WTC11 (cell line): ENCODE data around the gene ANKRD17. TPM values are rescaled to one million over a fixed set of nuclear protein-coding genes. Genes with fewer than 3 reads are reported as not detected.

ENCODE experiments used
- ATAC-seq: fragments of 200-7000 bp; cut with Tn5 transposase; 2 replicates; pipeline ENCODE4 v1.10.0; 2021; ENCODE audit warnings: mild to moderate bottlenecking, moderate library complexity
- CTCF ChIA-PET: fragments of 300-600 bp; sonication (Branson Sonifier 250); formaldehyde crosslinking; loops from one replicate; lab custom pipeline; 2021; ENCODE audit warnings: antibody characterized with exemption; lab: Charles Lee
- POLR2A ChIA-PET: fragments of 350-600 bp; sonication (Branson Sonifier 250); formaldehyde crosslinking; loops from one replicate; lab custom pipeline; 2021; ENCODE audit warnings: antibody characterized with exemption; lab: Charles Lee
- DNase-seq: peaks from one replicate; pipeline ENCODE4 v3.0.0; 2021; ENCODE audit warnings: low spot score
- H3K27ac Mint-ChIP-seq: 2 replicates; pipeline ENCODE4 v1.8.0; 2021; ENCODE audit warnings: mixed read lengths
- H3K27me3 Mint-ChIP-seq: 2 replicates; pipeline ENCODE4 v1.8.0; 2021; ENCODE audit warnings: low read depth, mild to moderate bottlenecking, moderate library complexity, mixed read lengths
- H3K36me3 Mint-ChIP-seq: 2 replicates; pipeline ENCODE4 v1.8.0; 2021; ENCODE audit warnings: mixed read lengths
- H3K4me1 Mint-ChIP-seq: 2 replicates; pipeline ENCODE4 v1.8.0; 2022; ENCODE audit warnings: mixed read lengths
- H3K4me3 Mint-ChIP-seq: 2 replicates; pipeline ENCODE4 v1.8.0; 2021; ENCODE audit warnings: mild to moderate bottlenecking, moderate library complexity, mixed read lengths
- H3K9me3 Mint-ChIP-seq: 2 replicates; pipeline ENCODE4 v1.8.0; 2021; ENCODE audit warnings: mixed read lengths
- ATF3 ChIP-seq: sonication (generic); formaldehyde crosslinking; conservative IDR thresholded peaks from 2 replicates; pipeline ENCODE4 v1.8.1; 2022; ENCODE audit warnings: mild to moderate bottlenecking, missing genetic modification reagents
- CREB1 ChIP-seq: sonication (generic); formaldehyde crosslinking; IDR thresholded peaks from 2 replicates; pipeline ENCODE4 v1.8.0; 2023; ENCODE audit warnings: mild to moderate bottlenecking, missing genetic modification reagents
- CREM ChIP-seq: sonication (generic); formaldehyde crosslinking; IDR thresholded peaks from 2 replicates; pipeline ENCODE4 v1.8.1; 2022; ENCODE audit warnings: mild to moderate bottlenecking, missing genetic modification reagents, moderate library complexity
- EMX1 ChIP-seq: fragments of 250-450 bp; sonication (Bioruptor Pico); IDR thresholded peaks from 2 replicates; pipeline ENCODE4 v1.8.0; 2021; ENCODE audit warnings: mild to moderate bottlenecking
- GABPB1 ChIP-seq: sonication (generic); formaldehyde crosslinking; IDR thresholded peaks from 2 replicates; pipeline ENCODE4 v1.8.1; 2023; ENCODE audit warnings: mild to moderate bottlenecking, missing genetic modification reagents
- HMGA2 ChIP-seq: fragments of 250-450 bp; sonication (Bioruptor Pico); IDR thresholded peaks from 2 replicates; pipeline ENCODE4 v1.4.0; 2021; ENCODE audit warnings: mild to moderate bottlenecking, moderate library complexity
- JUN ChIP-seq: sonication (generic); formaldehyde crosslinking; IDR thresholded peaks from 2 replicates; pipeline ENCODE4 v1.8.0; 2023; ENCODE audit warnings: mild to moderate bottlenecking, missing genetic modification reagents
- MXD4 ChIP-seq: fragments of 250-450 bp; sonication (Bioruptor Pico); IDR thresholded peaks from 2 replicates; pipeline ENCODE4 v1.8.0; 2021; ENCODE audit warnings: mild to moderate bottlenecking, moderate library complexity, borderline replicate concordance
- NFATC4 ChIP-seq: fragments of 250-450 bp; sonication (Bioruptor Pico); IDR thresholded peaks from 2 replicates; pipeline ENCODE4 v1.9.0; 2021; ENCODE audit warnings: mild to moderate bottlenecking
- NFYB ChIP-seq: sonication (generic); formaldehyde crosslinking; conservative IDR thresholded peaks from 2 replicates; pipeline ENCODE4 v1.8.0; 2022; ENCODE audit warnings: low read depth, missing genetic modification reagents
- RELA ChIP-seq: sonication (generic); formaldehyde crosslinking; IDR thresholded peaks from 2 replicates; pipeline ENCODE4 v1.8.1; 2022; ENCODE audit warnings: missing genetic modification reagents, mild to moderate bottlenecking, borderline replicate concordance
- SMAD4 ChIP-seq: sonication (generic); formaldehyde crosslinking; IDR thresholded peaks from 2 replicates; pipeline ENCODE4 v1.8.0; 2022; ENCODE audit warnings: mild to moderate bottlenecking, missing genetic modification reagents
- TP53 ChIP-seq: sonication (generic); formaldehyde crosslinking; IDR thresholded peaks from 2 replicates; pipeline ENCODE4 v1.8.1; 2023; ENCODE audit warnings: mild to moderate bottlenecking, missing genetic modification reagents
- ZBTB21 ChIP-seq: sonication (generic); formaldehyde crosslinking; IDR thresholded peaks from 2 replicates; pipeline ENCODE4 v1.8.1; 2023; ENCODE audit warnings: mild to moderate bottlenecking, missing genetic modification reagents, borderline replicate concordance
- ZNF219 ChIP-seq: sonication (generic); formaldehyde crosslinking; IDR thresholded peaks from 2 replicates; pipeline ENCODE4 v1.8.0; 2023; ENCODE audit warnings: missing genetic modification reagents, mild to moderate bottlenecking, borderline replicate concordance
- ZNF263 ChIP-seq: sonication (generic); formaldehyde crosslinking; IDR thresholded peaks from 2 replicates; pipeline ENCODE4 v1.8.1; 2022; ENCODE audit warnings: low read depth, mild to moderate bottlenecking, moderate library complexity, missing genetic modification reagents
- ZNF416 ChIP-seq: fragments of 250-450 bp; sonication (Bioruptor Pico); IDR thresholded peaks from 2 replicates; pipeline ENCODE4 v1.9.0; 2021; ENCODE audit warnings: mild to moderate bottlenecking, inconsistent platforms
- ZNF532 ChIP-seq: fragments of 250-450 bp; sonication (Bioruptor Pico); IDR thresholded peaks from 2 replicates; pipeline ENCODE4 v1.9.0; 2021; ENCODE audit warnings: mild to moderate bottlenecking, borderline replicate concordance
- total RNA-seq: library from RNA; stranded (reverse); gene quantifications from 3 replicates; pipeline ENCODE4 v1.2.3, GENCODE V29; 2021
- TF ChIP-seq, protein P1 (sequence below): sonication (generic); formaldehyde crosslinking; IDR thresholded peaks from 2 replicates; pipeline ENCODE4 v1.8.1; 2022; ENCODE audit warnings: missing genetic modification reagents, borderline replicate concordance
- TF ChIP-seq, protein P2 (sequence below): sonication (generic); formaldehyde crosslinking; IDR thresholded peaks from 2 replicates; pipeline ENCODE4 v1.8.1; 2023; ENCODE audit warnings: mild to moderate bottlenecking, missing genetic modification reagents, moderate library complexity

ANKRD17 gene
- total RNA-seq, 1 experiment from 2014 or later = 76.0 TPM

DNA sequence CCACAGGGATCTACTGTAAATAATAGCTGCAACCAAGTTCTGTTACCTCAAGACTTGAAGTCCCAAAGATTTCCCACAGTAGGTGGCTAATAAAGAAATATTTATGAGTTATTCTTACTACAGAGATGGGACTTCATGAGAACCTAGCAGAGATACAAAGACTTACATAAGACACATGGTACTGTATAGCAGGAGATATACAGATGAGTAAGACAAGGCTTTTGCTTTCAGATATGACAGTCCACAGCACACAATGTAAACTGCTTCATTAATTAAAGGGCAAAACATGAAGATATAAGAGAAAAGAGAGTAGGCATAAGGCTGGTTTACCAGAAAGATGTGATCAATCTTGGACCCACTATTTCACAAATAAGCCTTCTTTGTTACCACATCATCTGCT, 6.6 kb downstream of the ANKRD17 start:
- POLR2A ChIA-PET = no interaction called here
- Mint-ChIP-seq H3K27me3 (no peaks in the 10 kb centered on the region), H3K36me3 (peaks cover 13% of the 10 kb centered on the region; the same call in 1 of the 2 replicates), H3K4me1 (peaks cover 45% of the 10 kb centered on the region), H3K9me3 (no peaks in the 10 kb centered on the region), H3K27ac (peak overlapping the region; percentile 74), H3K4me3 (no peak overlapping the region)
- CTCF ChIA-PET = no interaction called here
- ATAC-seq = no peak
- TF ChIP-seq CREB1 (CRISPR knock-in tag) = no peak
- no peak for TF ChIP-seq RELA (CRISPR knock-in tag)
- no peak for TF ChIP-seq ZNF532
- TF ChIP-seq, protein P1, sequence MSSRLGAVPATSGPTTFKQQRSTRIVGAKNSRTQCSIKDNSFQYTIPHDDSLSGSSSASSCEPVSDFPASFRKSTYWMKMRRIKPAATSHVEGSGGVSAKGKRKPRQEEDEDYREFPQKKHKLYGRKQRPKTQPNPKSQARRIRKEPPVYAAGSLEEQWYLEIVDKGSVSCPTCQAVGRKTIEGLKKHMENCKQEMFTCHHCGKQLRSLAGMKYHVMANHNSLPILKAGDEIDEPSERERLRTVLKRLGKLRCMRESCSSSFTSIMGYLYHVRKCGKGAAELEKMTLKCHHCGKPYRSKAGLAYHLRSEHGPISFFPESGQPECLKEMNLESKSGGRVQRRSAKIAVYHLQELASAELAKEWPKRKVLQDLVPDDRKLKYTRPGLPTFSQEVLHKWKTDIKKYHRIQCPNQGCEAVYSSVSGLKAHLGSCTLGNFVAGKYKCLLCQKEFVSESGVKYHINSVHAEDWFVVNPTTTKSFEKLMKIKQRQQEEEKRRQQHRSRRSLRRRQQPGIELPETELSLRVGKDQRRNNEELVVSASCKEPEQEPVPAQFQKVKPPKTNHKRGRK (CRISPR knock-in tag) = no peak
- no peak for TF ChIP-seq ZNF416 (CRISPR knock-in tag)
- no peak for DNase-seq

DNA sequence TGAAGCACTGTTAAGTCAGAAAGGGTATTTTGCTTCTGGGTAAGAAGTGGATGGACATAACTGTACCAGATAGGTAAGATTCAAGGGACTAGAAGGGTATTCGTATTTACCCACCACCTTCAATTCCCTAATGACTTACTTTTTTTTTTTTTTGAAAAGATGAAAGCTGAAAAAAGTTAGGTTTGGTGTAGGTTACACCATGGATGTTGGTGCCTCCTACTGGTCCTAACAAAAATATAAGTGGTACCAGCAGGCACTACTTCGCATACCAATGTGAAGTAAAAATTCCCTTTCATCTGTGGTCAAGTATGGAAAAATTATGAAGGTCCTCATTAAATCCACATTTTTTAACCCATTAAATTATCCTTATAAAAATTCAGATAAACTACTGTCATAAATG, 7.2 kb downstream of the ANKRD17 start:
- TF ChIP-seq SMAD4 (CRISPR knock-in tag) = no peak
- no peak for TF ChIP-seq NFYB (CRISPR knock-in tag)
- no peak for TF ChIP-seq CREB1 (CRISPR knock-in tag)
- no peak for TF ChIP-seq HMGA2 (CRISPR knock-in tag)
- no peak for TF ChIP-seq JUN
- TF ChIP-seq CREM (CRISPR knock-in tag) = no peak
- TF ChIP-seq RELA (CRISPR knock-in tag) = no peak
- no peak for TF ChIP-seq MXD4 (CRISPR knock-in tag)
- no peak for TF ChIP-seq GABPB1 (CRISPR knock-in tag)
- no peak for TF ChIP-seq ATF3
- TF ChIP-seq TP53 (CRISPR knock-in tag) = no peak
- no peak for TF ChIP-seq ZBTB21 (CRISPR knock-in tag)
- no peak for TF ChIP-seq ZNF219 (CRISPR knock-in tag)
- no peak for TF ChIP-seq ZNF263 (CRISPR knock-in tag)
- no peak for TF ChIP-seq EMX1 (CRISPR knock-in tag)
- TF ChIP-seq NFATC4 = no peak
- TF ChIP-seq, protein P2, sequence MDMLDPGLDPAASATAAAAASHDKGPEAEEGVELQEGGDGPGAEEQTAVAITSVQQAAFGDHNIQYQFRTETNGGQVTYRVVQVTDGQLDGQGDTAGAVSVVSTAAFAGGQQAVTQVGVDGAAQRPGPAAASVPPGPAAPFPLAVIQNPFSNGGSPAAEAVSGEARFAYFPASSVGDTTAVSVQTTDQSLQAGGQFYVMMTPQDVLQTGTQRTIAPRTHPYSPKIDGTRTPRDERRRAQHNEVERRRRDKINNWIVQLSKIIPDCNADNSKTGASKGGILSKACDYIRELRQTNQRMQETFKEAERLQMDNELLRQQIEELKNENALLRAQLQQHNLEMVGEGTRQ (CRISPR knock-in tag) = no peak
- Mint-ChIP-seq H3K27me3 (no peaks in the 10 kb centered on the region), H3K27ac (no peak overlapping the region), H3K4me3 (no peak overlapping the region), H3K36me3 (peaks cover 8% of the 10 kb centered on the region; the same call in 1 of the 2 replicates), H3K9me3 (no peaks in the 10 kb centered on the region), H3K4me1 (peaks cover 43% of the 10 kb centered on the region)
- ChIA-PET CTCF (no interaction called here), POLR2A (no interaction called here)
- ATAC-seq (no peak), DNase-seq (no peak)
